Subcutaneous adipose tissue (tissue), 4 donors: Measurements from ENCODE around the gene HSPA8. TPM values are rescaled to one million over a fixed set of nuclear protein-coding genes. Genes with fewer than 3 reads are reported as not detected.

Source experiments
- total RNA-seq, 4 donors: library from RNA; depleted of rRNA; stranded (reverse); fragments of >200 nt; gene quantifications; one replicate each; pipeline ENCODE4 v1.1.0, GENCODE V29; 2016
- TF ChIP-seq, protein P1 (sequence below): fragments of 450-650 bp; IDR thresholded peaks from one replicate; pipeline ENCODE4 v1.5.1; 2016; ENCODE audit warnings: low read depth, mild to moderate bottlenecking, control low read depth, antibody characterized with exemption, moderate library complexity

Gene HSPA8
- total RNA-seq, 4 donors from 2014 or later = 391 to 2,318 (median 532) TPM

GRCh38 chr11:123083623-123084029 lies 21.7 kb upstream of the HSPA8 start:
- TF ChIP-seq, protein P1, sequence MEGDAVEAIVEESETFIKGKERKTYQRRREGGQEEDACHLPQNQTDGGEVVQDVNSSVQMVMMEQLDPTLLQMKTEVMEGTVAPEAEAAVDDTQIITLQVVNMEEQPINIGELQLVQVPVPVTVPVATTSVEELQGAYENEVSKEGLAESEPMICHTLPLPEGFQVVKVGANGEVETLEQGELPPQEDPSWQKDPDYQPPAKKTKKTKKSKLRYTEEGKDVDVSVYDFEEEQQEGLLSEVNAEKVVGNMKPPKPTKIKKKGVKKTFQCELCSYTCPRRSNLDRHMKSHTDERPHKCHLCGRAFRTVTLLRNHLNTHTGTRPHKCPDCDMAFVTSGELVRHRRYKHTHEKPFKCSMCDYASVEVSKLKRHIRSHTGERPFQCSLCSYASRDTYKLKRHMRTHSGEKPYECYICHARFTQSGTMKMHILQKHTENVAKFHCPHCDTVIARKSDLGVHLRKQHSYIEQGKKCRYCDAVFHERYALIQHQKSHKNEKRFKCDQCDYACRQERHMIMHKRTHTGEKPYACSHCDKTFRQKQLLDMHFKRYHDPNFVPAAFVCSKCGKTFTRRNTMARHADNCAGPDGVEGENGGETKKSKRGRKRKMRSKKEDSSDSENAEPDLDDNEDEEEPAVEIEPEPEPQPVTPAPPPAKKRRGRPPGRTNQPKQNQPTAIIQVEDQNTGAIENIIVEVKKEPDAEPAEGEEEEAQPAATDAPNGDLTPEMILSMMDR = no peak

GRCh38 chr11:123082977-123083376 lies 21.0 kb upstream of the HSPA8 start:
- TF ChIP-seq, protein P1 = no peak

DNA sequence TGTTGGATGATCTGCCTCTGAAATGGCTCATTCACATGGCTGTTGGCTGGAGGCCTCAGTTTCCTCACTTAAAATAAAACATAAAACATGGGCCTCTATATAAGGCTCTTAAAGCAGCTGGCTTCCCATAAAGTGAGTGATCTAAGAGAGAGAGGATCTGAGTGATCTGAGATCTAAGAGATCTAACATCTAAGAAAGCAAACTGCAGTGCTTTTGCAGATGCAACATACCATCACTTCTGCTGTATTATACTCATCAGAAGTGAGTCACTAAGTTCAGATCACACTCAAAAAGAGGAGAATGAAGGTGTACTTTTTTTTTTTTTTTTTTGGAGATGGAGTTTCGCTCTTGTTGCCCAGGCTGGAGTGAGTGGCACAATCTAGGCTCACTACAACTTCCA lies 18.1 kb upstream of the HSPA8 start:
- TF ChIP-seq, protein P1 = no peak

GRCh38 chr11:123076484-123076883 lies 14.5 kb upstream of the HSPA8 start:
- TF ChIP-seq, protein P1 = no peak

DNA sequence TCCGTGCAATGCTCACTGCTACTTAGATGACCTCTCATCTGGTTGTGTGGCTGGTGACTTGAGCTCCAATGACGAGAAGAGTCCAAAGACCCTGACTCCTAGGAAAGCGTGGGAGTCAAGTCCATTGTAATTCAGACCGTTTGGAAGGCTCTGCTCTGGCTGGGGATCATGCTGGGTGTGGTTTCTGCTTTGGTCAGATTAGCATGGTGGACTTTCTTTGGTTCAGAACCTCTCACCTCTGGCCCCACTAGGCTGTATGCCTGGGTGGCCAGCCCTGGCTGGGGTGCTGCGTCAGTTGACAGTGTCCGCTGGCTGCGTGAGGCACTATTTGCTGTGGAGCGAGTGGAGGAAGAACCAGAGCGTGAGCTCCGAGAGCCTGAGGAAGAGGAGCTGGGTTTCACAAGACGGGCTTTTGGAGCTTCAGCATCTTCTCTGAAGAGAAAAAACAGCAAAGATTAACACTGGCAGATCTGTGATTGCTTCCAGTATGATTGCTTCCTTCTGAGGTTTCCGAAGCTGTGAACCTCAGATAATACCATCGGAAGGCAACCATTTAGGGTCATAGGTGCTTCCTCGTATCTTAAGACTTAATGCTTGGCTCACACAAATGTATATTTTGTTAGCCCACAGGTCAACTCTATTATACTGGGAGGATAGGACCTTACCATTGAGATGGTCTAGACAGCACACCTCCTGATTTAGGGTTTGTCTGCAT lies 11.6 kb upstream of the HSPA8 start:
- TF ChIP-seq, protein P1 = no peak

DNA sequence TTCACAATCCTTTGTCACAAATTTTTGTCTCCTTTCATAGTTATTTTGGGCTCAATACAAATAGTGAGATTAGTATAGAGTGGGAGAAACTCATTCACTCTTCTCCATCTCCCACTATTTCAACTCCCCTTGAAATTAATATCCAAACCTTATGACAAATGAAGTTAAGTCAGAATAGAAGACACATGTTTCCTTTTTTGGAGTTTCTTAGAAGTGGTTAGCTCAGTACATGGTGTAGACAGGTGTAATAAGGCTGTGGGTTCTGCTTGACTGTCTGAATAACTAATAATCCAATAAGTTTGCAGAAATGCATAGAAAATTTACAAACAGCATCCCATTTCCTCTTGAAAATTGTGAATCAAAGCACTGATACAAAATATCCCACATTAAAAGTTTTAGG lies 10.8 kb upstream of the HSPA8 start:
- TF ChIP-seq, protein P1 = no peak

- TF ChIP-seq, protein P1 = no peak
Observed at GRCh38 chr11:123072332-123072761, 10.4 kb upstream of the HSPA8 start.
